ENCODE measurements around the gene CAPN6. TPM values are rescaled to one million over a fixed set of nuclear protein-coding genes. Genes with fewer than 3 reads are reported as not detected.

Gene CAPN6, protein sequence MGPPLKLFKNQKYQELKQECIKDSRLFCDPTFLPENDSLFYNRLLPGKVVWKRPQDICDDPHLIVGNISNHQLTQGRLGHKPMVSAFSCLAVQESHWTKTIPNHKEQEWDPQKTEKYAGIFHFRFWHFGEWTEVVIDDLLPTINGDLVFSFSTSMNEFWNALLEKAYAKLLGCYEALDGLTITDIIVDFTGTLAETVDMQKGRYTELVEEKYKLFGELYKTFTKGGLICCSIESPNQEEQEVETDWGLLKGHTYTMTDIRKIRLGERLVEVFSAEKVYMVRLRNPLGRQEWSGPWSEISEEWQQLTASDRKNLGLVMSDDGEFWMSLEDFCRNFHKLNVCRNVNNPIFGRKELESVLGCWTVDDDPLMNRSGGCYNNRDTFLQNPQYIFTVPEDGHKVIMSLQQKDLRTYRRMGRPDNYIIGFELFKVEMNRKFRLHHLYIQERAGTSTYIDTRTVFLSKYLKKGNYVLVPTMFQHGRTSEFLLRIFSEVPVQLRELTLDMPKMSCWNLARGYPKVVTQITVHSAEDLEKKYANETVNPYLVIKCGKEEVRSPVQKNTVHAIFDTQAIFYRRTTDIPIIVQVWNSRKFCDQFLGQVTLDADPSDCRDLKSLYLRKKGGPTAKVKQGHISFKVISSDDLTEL
- total RNA-seq (not detected), total RNA-seq (0 reads per million in 2 donors)

DNA sequence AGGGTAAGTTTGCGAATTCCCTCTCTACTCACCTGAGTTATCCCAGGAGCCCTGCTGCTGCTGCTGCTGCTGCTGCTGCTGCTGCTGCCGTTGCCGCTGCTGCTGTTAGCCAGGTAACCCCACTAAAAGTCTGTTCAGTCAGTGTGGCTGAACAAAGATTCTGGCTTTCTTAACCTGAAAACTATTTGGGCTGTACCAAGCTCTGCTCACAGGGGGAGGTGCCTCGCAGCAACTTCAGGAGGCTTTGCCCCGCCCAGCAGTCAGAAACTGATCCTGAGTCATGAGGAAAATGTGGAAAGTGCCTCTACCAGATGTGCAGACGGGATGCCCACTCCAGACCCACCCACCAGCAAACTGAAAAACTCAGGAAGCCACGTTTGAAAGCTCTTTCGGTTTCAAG is at the start of gene CAPN6:
TSS of gene CAPN6 (minus strand) at position 145 of the 400 bp plus-strand sequence. CDS start 6,547 bp downstream, outside the sequence.
- no peak for ATAC-seq
- no peak for DNase-seq
- no peaks in the 10 kb centered on the region for H3K36me3 Mint-ChIP-seq (ENCODE audit: low read depth)
- H3K9me3 ChIP-seq (ENCODE audit: control insufficient read depth, low read length, poor library complexity, severe bottlenecking): no peaks in the 10 kb centered on the region
- peaks cover 11% of the 10 kb centered on the region for H3K27me3 Mint-ChIP-seq
- no peak within 1 kb of the TSS for H3K27ac Mint-ChIP-seq
- peaks cover 3% of the 10 kb centered on the region for H3K4me1 Mint-ChIP-seq
- H3K4me3 Mint-ChIP-seq: no peak within 1 kb of the TSS

DNA sequence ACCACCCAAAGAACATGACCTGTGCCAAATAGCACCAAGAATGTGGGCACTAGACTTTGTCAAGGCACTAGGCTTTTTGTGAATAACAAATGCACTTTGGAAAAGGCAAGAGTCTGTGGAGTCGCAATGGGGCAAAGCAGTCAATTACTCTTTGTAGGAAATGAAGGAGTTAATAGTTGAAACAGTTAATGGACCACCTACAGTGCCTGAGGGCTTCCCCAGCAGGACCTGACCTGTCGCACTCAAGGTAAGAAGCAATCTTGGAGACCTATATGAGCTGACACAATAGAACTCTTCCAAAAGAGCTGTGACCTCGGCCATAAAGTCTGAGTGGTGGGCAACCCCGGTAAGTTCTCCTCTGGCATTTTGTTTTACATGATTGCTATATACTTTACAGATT is 49.2 kb upstream of the CAPN6 start:
- ATAC-seq (no peak), DNase-seq (no peak)
- no peak overlapping the region for H3K27ac Mint-ChIP-seq
- H3K4me1 Mint-ChIP-seq: no peaks in the 10 kb centered on the region
- peaks cover 5% of the 10 kb centered on the region for H3K27me3 Mint-ChIP-seq
- H3K4me3 Mint-ChIP-seq: no peak overlapping the region
- H3K36me3 Mint-ChIP-seq (ENCODE audit: low read depth): no peaks in the 10 kb centered on the region
- no peaks in the 10 kb centered on the region for H3K9me3 ChIP-seq (ENCODE audit: control insufficient read depth, low read length, poor library complexity, severe bottlenecking)

DNA sequence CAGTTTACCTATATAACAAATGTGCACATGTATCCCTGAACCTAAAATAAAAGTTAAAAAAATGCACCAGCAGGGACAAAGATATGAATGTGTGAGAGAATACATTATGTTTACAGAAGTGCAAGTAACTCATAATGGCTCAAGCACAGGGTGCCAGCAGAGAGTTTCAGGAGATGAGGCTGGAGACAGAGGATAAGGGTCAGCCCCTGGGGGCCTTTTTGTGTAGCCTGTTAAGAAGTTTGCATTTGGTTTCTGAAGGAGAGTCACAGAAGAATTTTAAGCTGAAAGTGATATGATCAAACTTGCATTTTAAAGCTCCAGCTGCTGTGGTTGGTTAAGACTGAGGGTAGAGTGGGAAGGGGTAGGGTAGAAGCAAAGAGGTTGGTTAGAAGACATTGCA is 48.6 kb upstream of the CAPN6 start:
- H3K27ac Mint-ChIP-seq: no peak overlapping the region
- no peak for ATAC-seq
- peaks cover 5% of the 10 kb centered on the region for H3K27me3 Mint-ChIP-seq

DNA sequence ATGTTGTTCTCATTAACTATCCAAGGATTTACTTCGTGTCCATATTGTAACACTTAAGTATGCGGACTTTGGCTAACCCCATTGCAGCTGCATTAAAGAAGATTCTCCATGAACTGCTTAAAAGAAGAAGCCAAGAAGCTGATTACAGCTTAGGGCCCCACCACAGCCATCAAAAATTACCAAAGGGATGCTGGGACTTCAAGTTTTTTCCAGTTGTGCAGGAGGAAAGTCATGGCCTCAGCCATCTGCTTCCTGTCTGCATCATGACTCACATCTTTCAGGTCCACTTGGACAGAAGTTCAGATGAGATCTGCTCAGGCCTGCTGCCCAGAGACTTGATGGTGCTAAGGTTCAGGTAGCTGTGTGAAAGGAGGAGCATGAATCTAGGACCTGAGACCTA is 38.8 kb upstream of the CAPN6 start:
- DNase-seq: no peak
- no peak overlapping the region for H3K4me3 Mint-ChIP-seq
- no peaks in the 10 kb centered on the region for H3K4me1 Mint-ChIP-seq
- H3K36me3 Mint-ChIP-seq (ENCODE audit: low read depth): no peaks in the 10 kb centered on the region
- H3K9me3 ChIP-seq (ENCODE audit: control insufficient read depth, low read length, poor library complexity, severe bottlenecking): no peaks in the 10 kb centered on the region
- no peak overlapping the region for H3K27ac Mint-ChIP-seq
- ATAC-seq: no peak
- no peaks in the 10 kb centered on the region for H3K27me3 Mint-ChIP-seq

More for the DNA sequence above, 48.6 kb upstream of the CAPN6 start:
- no peaks in the 10 kb centered on the region for H3K4me1 Mint-ChIP-seq
- H3K9me3 ChIP-seq (ENCODE audit: control insufficient read depth, low read length, poor library complexity, severe bottlenecking): no peaks in the 10 kb centered on the region
- no peak for DNase-seq
- no peak overlapping the region for H3K4me3 Mint-ChIP-seq
- no peaks in the 10 kb centered on the region for H3K36me3 Mint-ChIP-seq (ENCODE audit: low read depth)

- Mint-ChIP-seq H3K4me1 (no peaks in the 10 kb centered on the region), H3K36me3 (ENCODE audit: low read depth) (no peaks in the 10 kb centered on the region), H3K27me3 (no peaks in the 10 kb centered on the region), H3K4me3 (no peak overlapping the region), H3K27ac (no peak overlapping the region)
- DNase-seq: no peak
- no peaks in the 10 kb centered on the region for H3K9me3 ChIP-seq (ENCODE audit: control insufficient read depth, low read length, poor library complexity, severe bottlenecking)
- no peak for ATAC-seq
Observed at GRCh38 chrX:111308039-111308438, 37.8 kb upstream of the CAPN6 start.

DNA sequence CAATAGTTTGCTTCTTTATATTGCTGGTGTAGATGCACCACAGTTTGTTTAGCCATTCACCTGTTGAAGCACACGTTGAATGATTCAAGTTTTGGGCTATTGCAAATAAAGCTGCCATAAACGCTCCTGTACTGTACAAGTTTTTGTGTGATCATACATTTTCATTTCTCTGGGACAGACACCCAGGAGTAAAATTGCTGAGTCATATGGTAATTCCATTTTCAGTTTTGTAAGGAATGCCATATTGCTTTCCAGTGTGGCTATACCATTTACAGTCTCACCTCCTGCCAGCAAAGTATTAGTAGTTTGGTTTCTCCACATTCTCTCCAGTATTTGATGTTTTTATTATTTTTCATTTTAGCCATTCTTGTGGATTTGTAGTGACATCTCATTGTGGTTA is 32.0 kb upstream of the CAPN6 start:
- no peak overlapping the region for H3K27ac Mint-ChIP-seq
- no peaks in the 10 kb centered on the region for H3K36me3 Mint-ChIP-seq (ENCODE audit: low read depth)
- DNase-seq (no peak), ATAC-seq (no peak)
- H3K27me3 Mint-ChIP-seq: peaks cover 3% of the 10 kb centered on the region
- H3K4me3 Mint-ChIP-seq: no peak overlapping the region
- H3K4me1 Mint-ChIP-seq: no peaks in the 10 kb centered on the region
- H3K9me3 ChIP-seq (ENCODE audit: control insufficient read depth, low read length, poor library complexity, severe bottlenecking): no peaks in the 10 kb centered on the region

GRCh38 chrX:111288841-111289240 is 18.6 kb upstream of the CAPN6 start:
- H3K4me1 Mint-ChIP-seq: no peaks in the 10 kb centered on the region
- DNase-seq: no peak
- H3K4me3 Mint-ChIP-seq: no peak overlapping the region
- H3K27me3 Mint-ChIP-seq: peaks cover 6% of the 10 kb centered on the region
- no peaks in the 10 kb centered on the region for H3K36me3 Mint-ChIP-seq (ENCODE audit: low read depth)
- ATAC-seq: no peak
- no peak overlapping the region for H3K27ac Mint-ChIP-seq
- no peaks in the 10 kb centered on the region for H3K9me3 ChIP-seq (ENCODE audit: control insufficient read depth, low read length, poor library complexity, severe bottlenecking)

GRCh38 chrX:111284631-111285293 is 14.5 kb upstream of the CAPN6 start:
- DNase-seq: no peak
- H3K27ac Mint-ChIP-seq: no peak overlapping the region
- ATAC-seq: no peak
- no peak overlapping the region for H3K4me3 Mint-ChIP-seq
- H3K36me3 Mint-ChIP-seq (ENCODE audit: low read depth): no peaks in the 10 kb centered on the region
- no peaks in the 10 kb centered on the region for H3K9me3 ChIP-seq (ENCODE audit: control insufficient read depth, low read length, poor library complexity, severe bottlenecking)
- peaks cover 4% of the 10 kb centered on the region for H3K4me1 Mint-ChIP-seq
- H3K27me3 Mint-ChIP-seq: no peaks in the 10 kb centered on the region

DNA sequence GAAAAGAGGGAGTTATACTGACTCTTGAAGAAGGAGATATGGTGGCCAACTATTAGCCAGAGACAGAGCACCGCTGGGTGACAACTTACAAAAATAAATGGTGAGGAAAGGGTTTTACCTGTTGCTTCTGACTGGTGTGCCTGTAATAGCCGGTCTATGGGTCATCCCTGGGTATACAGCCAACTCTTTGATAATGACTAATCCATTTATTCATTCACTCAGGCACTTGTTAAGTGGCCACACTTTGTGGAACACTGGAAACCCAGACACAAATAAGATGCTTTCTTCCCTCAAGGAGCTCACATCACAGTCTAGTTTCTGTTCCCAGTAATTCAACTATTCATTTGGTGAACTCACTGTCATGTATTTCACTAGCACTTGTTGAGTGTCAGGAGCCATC is 13.2 kb upstream of the CAPN6 start:
- DNase-seq (no peak), ATAC-seq (no peak)
- Mint-ChIP-seq H3K27ac (no peak overlapping the region), H3K36me3 (ENCODE audit: low read depth) (no peaks in the 10 kb centered on the region), H3K4me3 (no peak overlapping the region), H3K27me3 (no peaks in the 10 kb centered on the region), H3K4me1 (peaks cover 4% of the 10 kb centered on the region)
- no peaks in the 10 kb centered on the region for H3K9me3 ChIP-seq (ENCODE audit: control insufficient read depth, low read length, poor library complexity, severe bottlenecking)

GRCh38 chrX:111282991-111283390 is 12.7 kb upstream of the CAPN6 start:
- no peak for ATAC-seq
- H3K27ac Mint-ChIP-seq: no peak overlapping the region
- DNase-seq: no peak
- H3K27me3 Mint-ChIP-seq: no peaks in the 10 kb centered on the region
- no peaks in the 10 kb centered on the region for H3K36me3 Mint-ChIP-seq (ENCODE audit: low read depth)
- no peaks in the 10 kb centered on the region for H3K9me3 ChIP-seq (ENCODE audit: control insufficient read depth, low read length, poor library complexity, severe bottlenecking)
- no peak overlapping the region for H3K4me3 Mint-ChIP-seq
- H3K4me1 Mint-ChIP-seq: peaks cover 4% of the 10 kb centered on the region

DNA sequence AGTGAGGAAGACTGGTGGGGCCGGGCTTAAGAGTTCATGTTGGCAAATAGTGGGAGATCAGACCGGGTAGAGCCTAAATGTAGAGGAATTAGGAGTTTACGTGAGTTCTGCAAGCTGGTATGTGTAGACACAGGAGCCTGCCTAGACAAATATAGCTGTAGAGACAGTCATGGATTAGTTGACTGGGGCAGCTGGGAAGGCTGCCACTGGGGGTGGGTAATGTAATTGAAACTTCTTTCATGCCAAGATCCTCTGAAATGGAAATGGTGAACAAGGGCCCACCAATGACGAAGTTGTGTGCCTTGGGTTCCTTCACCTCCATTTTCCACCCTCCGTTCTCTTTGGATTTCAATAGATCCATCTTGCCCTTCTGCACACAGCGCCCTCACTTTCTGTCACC is 11.9 kb upstream of the CAPN6 start:
- no peaks in the 10 kb centered on the region for H3K27me3 Mint-ChIP-seq
- peaks cover 4% of the 10 kb centered on the region for H3K4me1 Mint-ChIP-seq
- no peaks in the 10 kb centered on the region for H3K9me3 ChIP-seq (ENCODE audit: control insufficient read depth, low read length, poor library complexity, severe bottlenecking)
- no peak overlapping the region for H3K27ac Mint-ChIP-seq
- H3K36me3 Mint-ChIP-seq (ENCODE audit: low read depth): no peaks in the 10 kb centered on the region
- no peak overlapping the region for H3K4me3 Mint-ChIP-seq
- ATAC-seq (no peak), DNase-seq (no peak)

DNA sequence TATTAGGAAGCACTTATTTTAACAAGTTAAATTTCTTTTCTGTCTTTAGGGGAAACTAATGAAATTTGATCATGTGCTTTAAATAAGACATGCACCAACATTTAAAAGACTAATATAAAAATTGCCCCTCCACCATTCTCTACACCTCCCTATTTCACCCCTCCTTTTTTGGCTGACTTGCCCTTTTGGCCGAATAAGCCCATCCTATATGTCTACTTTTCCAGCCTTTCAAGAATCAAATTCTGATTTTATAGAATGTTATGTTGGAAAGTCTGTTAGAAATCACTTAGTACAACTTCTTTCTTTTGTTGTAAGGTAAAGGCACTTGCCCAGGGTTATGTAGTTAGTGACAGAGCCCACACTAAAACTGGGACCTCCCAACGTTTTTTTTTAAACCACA is 1.8 kb downstream of the CAPN6 start:
- ATAC-seq (no peak), DNase-seq (no peak)
- no peaks in the 10 kb centered on the region for H3K9me3 ChIP-seq (ENCODE audit: control insufficient read depth, low read length, poor library complexity, severe bottlenecking)
- no peak overlapping the region for H3K27ac Mint-ChIP-seq
- H3K36me3 Mint-ChIP-seq (ENCODE audit: low read depth): no peaks in the 10 kb centered on the region
- H3K4me1 Mint-ChIP-seq: peaks cover 3% of the 10 kb centered on the region
- peaks cover 10% of the 10 kb centered on the region for H3K27me3 Mint-ChIP-seq
- no peak overlapping the region for H3K4me3 Mint-ChIP-seq

GRCh38 chrX:111265486-111265885 is 4.8 kb downstream of the CAPN6 start:
- H3K27me3 Mint-ChIP-seq: peaks cover 14% of the 10 kb centered on the region
- H3K27ac Mint-ChIP-seq: no peak overlapping the region
- no peak for ATAC-seq
- no peak overlapping the region for H3K4me3 Mint-ChIP-seq
- no peak for DNase-seq
- no peaks in the 10 kb centered on the region for H3K4me1 Mint-ChIP-seq
- no peaks in the 10 kb centered on the region for H3K36me3 Mint-ChIP-seq (ENCODE audit: low read depth)
- H3K9me3 ChIP-seq (ENCODE audit: control insufficient read depth, low read length, poor library complexity, severe bottlenecking): no peaks in the 10 kb centered on the region

Measured in T-helper 17 cell (primary cell).